Peyer's patch (tissue), 4 donors: Measurements from ENCODE around the gene PXDN.
"Not testable (repeated sequence)": the region's sequence is repeated elsewhere in the genome, so short reads cannot be mapped to it uniquely, and the experiment has no call there.

Experiments
- CTCF ChIP-seq, 6 experiments: fragments of 450-650 bp in 4 of 6; fragments of 200-600 bp in 2 of 6; sonication (generic) in 1 of 6; IDR thresholded peaks; one replicate each; pipeline ENCODE4 v1.5.1; 2017 to 2019; ENCODE audit warnings: antibody characterized with exemption in 6 of 6, mild to moderate bottlenecking in 3 of 6, moderate library complexity in 1 of 6
- POLR2A ChIP-seq, 2 donors: fragments of 450-650 bp; IDR thresholded peaks; one replicate each; pipeline ENCODE4 v1.5.1; 2017; ENCODE audit warnings: antibody characterized with exemption in 2 of 2, mild to moderate bottlenecking in 2 of 2, moderate library complexity in 2 of 2

- not testable (repeated sequence) for TF ChIP-seq CTCF, POLR2A (IDR thresholded peaks at IDR 0.05)
Observed at GRCh38 chr2:1733298-1733697, 11.0 kb downstream of the PXDN start.
